T-helper 1 cell treated with Interleukin-12 subunit alpha and Interleukin-12 subunit beta and Interleukin-4 antibody, amounts not matched to agents 30 ng/mL and 1 ng/mL, for 36 hours (primary cell): Measurements from ENCODE around the gene KIF18B. TPM values are rescaled to one million over a fixed set of nuclear protein-coding genes. Genes with fewer than 3 reads are reported as not detected.

Experiments
- intact Hi-C: fragments of 100-400 bp; cut with micrococcal nuclease; formaldehyde crosslinking; loops from one replicate; pipeline ENCODE4 v1.15.1; 2024
- total RNA-seq: library from RNA; stranded (reverse); gene quantifications from 2 replicates; pipeline ENCODE4 v1.2.3, GENCODE V29; 2022

The KIF18B gene
- total RNA-seq, 1 donor from 2014 or later, result 55.2 TPM

DNA sequence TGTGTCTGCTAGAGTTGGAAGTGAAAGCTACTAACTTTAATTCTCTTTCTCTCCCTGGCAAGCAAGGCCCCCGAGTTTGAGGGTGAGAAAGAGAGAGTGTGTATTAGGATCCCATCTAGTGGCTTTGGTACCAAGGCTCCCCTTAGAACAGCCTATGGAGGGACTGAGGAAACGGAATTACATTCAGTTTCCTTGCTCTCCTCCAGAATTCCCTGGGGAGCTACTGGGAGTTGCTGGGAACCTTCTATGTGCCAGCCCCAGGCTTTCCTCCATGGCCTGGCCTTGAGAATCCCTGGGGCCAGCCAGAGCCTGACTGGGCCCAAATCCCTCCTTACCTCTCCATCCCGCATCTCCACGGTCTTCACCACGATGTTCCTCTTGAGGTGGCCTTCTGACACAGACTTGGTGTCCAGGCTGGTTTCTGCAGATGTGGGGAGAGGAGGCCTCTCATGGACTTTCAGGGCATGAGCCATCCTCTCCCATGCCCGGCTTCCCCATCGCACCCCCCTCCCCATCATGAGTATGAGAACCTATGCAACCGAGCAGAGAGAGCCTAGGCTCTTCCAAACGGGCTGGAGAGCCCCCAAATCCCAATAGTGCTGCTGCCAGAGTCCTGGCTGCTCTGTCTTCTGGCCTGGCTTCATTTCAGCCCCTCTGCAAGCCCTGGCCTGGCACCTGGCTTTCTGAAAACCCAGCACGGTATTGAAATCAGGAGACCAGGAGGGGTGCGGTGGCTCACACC is 39.7 kb downstream of the KIF18B start:
- intact Hi-C loops, result no loop called here

DNA sequence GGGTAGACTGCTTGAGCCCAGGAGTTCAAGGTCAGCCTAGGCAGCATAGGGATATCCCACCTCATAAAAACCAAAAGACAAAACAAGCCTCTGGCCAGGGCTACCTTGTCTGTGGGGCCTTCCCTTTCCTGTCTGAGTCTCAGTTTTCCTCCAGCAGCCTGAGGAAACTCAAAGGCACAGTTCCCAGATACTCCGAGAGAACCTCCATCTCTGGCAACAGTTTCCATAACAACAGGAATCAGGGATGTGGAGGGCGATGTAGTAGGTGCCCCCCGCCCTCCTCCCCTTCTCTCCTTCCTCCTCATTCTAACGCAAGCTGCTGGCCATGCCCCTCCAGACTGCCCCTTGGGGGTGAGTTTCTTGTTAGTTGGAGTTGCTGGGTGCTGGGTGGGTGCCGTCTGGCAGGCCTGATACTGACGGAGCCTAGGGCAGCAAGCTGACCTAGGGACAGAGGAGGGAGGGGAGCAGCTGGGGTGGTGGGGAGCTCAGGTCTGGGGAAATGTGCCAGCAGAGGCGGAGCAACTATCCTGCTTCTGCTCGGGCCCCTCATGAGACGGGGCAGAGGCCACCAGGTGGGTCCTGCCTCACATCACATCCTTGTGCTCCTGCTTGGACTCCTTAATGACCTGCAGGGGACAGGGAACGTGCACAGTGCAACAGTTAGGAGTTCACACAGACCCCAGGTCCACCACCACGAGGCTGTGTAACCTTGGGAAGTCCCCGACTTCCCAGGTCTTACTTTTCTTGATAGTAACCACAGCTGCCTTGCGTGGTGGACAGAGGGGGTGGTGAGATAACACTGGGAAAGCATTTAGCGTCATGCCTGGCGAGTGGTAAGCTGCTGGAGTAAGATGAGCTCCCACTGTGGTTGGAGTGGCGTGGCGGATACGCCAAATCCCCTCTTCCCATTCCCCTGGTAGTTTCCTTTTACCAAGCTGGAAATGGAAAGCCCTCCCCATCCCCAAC is 40.5 kb downstream of the KIF18B start:
- intact Hi-C loops, result no loop called here

DNA sequence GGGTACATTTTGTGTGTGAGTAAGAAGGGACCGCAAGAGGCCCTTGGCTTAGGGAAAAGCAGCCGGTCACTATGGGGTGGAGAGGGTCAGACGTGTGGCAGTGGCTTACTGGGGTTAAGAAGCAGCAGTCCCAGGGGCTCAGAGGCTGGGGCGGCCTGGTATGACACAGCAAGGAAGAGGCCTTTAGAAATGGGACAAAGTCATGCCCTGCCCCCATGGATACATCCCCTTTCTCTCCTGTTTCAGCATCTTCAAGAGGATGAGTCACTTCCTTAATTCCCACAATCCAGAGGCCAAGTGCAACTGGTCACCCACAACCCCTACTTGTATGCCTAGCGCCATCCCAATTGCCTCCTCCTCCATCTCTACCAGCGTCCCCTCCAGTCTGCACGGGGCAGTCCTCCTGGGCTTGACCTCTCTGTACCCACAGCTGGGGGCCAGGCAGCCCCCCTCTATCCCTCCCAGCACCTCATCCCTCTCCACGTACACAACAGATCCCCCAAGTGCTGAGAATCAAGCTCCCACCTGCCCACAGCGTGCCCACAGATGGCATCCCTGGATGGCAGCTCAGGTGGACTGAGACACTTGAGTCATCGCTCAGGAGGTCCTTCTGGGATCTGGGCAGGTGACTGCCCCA is 41.4 kb downstream of the KIF18B start:
- intact Hi-C loops, result no loop called here

DNA sequence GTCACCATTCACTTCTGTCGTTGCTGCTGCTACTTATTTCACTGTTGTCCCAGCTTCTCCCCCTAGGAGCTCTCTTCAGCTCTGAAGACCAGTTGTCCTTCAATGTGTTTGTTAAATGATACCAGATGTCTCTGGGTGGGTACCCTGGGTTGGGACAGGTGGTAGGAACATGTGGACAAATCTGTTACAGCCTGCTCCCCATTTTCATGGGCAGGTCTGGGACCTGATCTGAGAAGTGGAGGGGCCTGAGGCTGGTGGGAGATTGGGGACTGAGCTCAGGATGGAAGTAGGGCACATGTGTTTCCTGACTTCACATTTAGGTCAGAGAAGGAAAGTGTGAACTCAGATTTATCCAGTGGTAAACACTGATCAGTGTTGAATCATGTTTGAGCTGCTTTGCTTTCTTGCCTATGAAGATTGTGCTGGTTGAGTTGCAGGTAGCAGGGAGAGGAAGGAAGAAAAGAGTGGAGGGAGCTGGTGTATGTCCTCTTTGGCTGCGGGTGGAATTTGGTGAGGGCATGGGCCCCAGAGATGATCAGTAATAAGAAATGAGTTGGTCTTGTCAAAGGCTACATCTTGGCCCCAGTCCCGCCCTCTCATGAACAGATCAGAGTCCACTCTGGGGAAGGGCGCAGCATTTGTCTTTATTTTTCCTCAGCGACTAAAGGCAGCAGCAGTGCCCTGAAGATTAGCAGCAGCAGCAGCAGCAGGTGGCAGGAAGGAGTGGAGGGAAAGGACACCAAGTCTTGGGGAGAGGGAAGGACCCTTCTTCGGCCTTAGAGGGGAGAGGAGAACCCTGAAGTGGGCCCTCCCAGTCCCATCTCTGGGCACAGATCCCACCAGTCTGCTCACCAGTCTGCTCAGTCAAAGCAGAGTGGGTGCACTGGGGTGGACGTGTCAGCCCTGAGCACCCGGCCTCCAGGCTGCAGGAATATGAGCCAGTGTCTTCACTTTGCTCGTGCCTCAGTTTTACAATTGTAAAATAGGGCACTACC is 42.3 kb downstream of the KIF18B start:
- intact Hi-C loops, result no loop called here

DNA sequence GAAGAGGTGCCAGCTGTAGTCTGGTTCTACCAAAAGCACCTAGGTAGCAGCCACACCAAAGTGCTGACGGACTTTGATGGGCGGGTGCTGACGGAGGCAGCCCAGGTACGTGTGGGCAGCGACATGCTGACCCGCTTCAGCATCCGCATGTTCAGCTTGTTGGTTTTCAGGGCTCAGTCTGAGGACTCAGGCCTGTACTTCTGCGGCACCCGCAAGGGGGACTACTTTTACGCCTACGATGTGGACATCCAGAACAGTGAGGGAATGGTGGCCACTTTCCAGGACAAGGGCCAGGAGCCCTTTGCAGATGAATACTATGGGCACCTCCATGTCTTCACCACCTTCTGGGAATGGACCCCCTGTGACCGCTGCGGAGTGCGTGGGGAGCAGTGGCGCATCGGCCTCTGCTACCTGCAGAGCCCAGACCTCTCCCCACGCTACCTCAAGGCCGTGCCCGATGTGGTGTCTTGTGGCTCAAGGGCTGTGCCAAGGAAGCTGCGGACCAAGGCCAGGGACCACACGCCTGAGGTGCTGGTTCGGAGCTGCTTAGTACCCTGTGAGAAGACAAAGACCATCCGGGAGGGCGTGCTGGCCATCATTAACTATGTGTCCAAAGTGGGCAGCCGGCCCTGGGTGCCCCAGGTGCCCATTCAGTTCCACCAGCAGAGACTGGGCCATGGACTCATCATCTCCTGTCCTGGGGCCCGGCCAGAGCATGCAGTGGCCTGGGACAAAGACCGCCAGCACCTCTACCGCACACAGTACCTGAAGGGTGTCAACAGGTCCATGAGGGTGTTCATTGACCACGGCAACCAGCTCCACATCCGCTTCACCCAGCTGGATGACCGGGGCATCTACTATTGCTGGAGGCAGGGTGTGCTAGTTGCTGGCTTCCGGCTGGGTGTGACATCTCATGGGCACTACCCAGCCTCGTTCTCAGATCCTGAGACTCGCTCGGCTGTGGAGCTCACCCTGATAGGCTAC is 43.3 kb downstream of the KIF18B start:
- intact Hi-C loops, result no loop called here

DNA sequence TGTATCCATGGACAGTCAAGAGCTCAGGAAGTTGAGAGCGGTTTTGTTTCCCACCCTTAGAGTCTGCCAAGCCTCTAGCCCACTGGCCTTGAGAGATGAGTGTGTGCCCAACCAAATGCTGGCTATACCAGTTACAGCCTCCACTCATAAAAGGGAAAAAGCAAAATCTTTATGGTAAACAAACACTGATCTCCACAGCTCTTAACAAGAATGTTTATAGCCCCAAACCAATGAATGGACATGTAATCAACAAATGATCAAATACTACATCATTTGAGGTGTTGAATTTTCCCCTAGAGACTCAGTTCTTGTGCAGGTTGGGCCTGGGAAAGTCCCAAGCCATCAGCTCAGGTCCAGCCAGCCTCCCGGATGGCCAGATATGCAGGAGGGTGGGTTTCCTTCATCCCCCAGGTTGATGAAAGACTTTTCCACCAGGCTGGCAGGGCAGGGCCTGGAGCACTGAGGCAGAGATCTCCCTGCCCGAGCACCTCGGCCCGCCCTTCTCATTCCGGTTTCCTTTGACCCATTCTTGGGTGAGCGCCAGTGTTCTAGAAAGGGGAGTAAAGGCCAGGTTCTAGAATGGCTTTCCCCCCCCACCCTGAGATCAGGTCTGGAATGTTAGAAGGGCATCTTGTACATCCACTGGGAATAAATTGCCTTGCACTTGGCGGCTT is 44.4 kb downstream of the KIF18B start:
- intact Hi-C loops, result no loop called here

DNA sequence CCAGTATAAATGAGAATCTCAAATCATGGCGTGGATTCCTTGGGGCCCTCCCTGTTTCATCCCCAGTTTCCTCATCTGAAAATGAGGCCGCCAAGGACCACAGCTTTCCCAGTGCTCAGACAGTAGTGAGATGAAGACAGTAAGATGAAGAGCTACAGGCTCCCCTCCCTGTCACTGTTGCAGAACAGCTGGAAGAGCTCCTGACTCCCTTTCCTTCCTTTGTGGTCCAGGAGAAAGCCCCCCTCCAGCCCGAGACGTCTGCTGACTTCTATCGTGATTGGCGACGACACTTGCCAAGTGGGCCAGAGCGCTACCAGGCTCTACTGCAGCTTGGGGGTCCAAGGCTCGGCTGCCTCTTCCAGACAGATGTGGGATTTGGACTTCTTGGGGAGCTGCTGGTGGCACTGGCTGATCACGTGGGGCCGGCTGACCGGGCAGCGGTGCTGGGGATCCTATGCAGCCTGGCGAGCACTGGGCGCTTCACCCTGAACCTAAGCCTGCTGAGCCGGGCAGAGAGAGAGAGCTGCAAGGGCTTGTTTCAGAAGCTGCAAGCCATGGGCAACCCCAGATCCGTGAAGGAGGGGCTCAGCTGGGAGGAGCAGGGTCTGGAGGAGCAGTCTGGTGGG is 45.3 kb downstream of the KIF18B start:
- intact Hi-C loops, result no loop called here

DNA sequence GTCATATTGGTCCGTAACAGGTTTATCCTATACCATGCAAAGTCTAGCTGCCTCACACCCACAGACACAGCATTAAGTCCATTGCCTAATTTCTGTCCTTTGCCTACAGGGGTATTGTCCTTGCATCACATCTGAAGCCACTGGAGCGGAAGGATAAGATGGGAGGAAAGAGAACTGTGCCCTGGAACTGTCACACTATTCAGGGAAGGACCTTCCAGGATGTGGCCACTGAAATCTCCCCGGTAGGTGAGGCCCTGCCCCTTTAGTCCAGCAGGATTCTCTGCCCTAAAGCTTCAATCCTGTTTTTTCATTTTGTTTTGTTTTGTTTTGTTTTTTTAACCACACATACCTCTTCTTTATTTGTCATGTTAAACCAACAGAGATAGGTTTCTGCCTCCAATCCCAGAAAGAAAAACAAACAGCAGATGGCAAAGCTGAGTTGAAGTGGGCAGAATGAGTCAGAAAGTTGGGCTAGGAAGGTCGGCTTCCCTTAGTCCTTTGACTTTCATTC is 46.1 kb downstream of the KIF18B start:
- intact Hi-C loops, result no loop called here

DNA sequence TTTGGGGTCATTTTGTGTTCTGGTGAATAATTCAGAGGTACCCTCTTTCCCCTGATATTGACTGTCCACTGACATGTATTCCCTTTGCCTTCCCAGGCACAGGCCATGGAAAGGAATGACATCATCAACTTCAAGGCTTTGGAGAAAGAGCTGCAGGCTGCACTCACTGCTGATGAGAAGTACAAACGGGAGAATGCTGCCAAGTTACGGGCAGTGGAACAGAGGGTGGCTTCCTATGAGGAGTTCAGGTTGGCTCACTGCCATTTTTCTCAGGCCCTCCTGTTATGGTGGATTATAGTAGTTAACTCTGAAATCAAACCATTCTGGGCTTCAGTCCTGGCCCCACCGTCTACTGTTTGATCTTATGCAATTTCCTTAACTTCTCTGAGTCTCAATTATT is 46.7 kb downstream of the KIF18B start:
- intact Hi-C loops, result loop anchor here (1.0 kb wide), 1 partner anchor 10 kb away; no protein-coding TSS in a partner anchor

DNA sequence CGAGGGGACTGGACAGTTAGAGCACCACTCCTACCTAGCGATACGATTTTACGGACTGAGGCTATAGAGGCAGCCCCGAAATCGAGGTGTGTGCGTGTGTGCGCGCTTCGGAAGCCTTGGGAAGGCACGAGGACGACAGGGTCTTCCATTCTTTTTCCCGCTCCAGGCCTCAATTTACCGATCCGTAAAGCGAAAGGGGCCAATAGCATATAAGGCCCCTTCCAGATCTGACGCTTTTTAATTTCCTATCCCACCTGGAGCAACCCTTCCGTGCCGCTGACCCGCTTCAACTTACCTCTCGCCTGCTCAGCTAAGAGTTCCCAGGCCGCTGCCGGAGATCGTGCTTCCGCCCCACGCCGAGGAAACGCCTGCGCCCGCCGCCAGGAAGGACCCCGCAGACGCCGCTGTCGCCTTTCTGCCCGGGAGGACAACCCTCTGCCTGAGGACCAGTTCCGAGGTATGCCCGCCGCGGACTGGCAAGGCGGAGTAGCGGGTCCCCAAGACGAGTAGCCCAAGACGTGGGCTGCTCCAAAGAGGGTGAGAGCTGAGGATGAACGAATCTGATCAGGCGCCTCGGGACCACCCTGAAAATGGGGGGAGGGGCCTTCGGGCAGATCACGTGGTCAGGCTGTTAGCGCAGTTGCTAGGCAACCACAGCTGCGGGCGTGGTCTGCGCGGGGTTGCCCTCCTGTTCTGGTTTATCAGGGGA is 48.3 kb downstream of the KIF18B start, which contains the start of gene EFTUD2:
TSS of gene EFTUD2 (minus strand) at position 372 of the 709 bp plus-strand sequence. CDS start 4,924 bp downstream, outside the sequence.
- intact Hi-C loops, result loop anchor here (1.0 to 5.0 kb wide), 8 partner anchors 48 to 682 kb away; partner anchors contain the start of genes ACBD4, C1QL1, DBF4B and DCAKD

DNA sequence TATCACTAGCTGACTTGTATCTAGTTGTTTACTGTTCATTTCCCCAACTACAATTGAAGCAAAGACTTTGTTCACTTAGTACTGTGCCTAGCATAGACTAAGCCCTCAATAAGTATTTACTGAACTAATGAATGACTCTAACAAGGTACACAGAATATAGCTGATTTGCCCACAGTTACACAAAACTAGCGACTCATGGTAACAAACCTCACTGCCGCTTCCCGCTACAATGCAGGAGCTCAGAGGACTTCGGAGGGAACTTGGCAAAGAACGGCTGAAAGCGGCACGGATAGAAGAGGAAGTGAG is 48.9 kb downstream of the KIF18B start:
- intact Hi-C loops, result loop anchor here (1.0 to 5.0 kb wide), 8 partner anchors 49 to 681 kb away; partner anchors contain the start of genes ACBD4, C1QL1, DBF4B and DCAKD

DNA sequence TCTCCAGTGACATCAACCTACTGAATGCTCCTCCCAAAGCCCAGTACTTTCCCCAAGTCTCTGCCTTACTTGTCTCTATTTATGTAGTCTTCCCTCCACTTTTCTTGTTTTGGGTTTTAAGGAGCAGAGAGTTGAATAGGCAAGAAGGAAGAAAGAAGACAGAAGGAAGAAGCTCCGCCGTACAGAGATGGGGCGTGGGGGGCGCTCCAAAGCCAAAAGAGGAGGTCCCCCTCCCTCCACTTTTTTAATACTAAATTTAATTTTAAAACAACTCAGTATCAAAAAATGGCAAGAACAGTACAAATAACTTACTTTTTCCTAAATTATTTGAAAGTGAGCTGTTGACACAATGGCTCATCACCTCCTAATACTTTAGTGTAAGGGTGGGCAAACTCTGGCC is 52.9 kb downstream of the KIF18B start:
- intact Hi-C loops, result loop anchor here (5.0 kb wide), 2 partner anchors 187 to 677 kb away; partner anchors contain the start of genes DBF4B and UBTF

DNA sequence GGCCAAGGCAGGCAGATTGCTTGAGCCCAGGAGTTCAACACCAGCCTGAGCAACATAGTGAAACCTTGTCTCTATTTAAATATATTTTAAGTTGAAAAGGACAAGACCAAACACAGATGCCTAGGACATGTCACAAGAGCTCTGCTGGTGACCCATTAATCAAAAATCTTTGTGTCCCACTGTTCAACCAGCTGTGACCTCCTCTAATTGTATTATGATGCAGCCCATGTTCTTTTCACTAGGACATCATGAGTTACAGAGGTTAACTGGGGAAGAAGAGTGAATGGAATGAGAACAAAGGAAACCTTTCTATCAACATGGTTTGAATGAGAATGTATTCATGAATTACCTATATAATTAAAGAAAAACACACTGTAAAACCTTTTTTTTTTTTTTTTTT is 55.3 kb downstream of the KIF18B start:
- intact Hi-C loops, result no loop called here

DNA sequence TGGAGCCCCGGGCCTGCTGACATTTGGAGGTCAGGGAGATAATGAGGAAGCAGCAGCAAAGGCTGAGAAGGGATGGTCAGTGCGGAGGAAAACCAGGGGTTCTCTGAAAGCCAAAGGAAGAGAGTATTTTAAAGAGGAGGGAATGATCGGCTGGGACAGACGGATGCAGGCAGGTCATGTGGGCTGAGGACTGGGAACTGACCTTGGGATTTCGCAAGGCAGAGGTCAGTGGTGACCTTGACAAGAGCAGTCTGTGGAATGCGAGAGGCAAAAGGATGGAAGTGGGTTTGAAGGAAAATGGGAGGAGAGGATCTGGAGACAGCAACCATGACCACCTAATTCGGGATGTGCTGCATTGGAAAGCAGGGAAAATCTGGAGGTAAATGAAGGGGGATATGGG is 58.6 kb downstream of the KIF18B start:
- intact Hi-C loops, result no loop called here

DNA sequence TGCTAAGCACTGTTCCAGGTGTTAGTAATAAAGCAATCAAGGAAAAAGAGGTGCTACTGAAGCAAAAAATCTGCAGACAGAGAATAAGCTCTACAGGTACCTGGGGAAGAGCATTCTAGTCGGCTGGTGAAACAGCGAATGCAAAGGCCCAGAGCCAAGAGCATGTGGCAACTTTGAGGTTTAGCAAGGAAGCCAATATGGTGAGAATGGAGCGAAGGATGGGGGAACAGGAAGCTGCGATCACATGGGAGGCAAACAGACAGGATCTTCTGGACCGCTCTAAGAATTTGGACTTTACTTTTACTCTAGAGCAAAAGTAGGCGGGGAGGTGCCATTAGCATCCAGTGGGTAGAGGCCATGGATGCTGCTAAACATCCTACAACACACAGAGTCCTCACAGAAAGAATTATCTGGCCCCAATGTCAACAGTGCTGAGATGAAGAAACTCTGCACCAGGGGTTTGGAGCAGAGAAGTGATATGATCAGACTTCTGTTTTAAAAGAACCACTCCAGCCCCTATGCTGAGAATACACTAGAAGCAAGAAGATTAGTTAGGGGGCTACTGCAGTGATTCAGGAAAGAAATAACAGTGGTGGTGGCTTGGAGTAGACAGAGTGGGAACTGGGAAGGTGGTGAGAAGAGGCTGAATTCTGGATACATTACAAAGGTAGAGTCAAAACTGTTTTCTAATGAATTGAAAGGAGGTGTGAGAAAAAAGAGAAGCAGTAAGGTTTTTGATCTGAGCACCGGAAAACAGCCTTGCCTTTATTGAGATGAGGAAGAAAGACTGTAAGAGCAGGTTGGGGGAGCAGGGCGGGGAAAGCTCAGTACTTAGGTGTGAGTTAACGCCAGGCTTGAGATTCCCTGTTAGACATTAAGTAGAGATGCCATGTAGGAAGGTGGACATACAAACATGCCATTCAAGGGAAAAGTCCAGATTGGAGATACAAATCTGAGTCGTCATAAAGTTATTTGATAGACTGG is 59.3 kb downstream of the KIF18B start:
- intact Hi-C loops, result no loop called here

DNA sequence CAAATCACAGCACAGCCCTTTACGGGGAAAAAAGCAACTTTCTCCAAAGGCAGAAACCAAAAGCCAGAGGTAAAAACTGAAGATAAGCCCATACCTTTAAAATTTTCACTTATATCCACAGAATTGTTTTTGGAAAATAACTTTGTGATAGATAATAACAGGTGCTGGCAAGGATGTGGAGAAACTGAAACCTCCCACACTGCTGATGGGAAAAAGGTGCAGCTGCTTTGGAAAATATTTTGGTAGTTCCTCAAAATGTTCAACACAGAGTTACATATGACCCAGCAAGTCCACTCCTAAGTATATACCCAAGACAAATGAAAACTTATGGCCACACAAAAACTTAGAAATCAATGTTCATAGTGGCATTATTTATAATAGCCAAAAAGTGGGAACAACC is 60.6 kb downstream of the KIF18B start:
- intact Hi-C loops, result no loop called here
